Forelimb muscle (tissue), 1 donor: ENCODE measurements around the gene CFAP73. TPM values are rescaled to one million over a fixed set of nuclear protein-coding genes. Genes with fewer than 3 reads are reported as not detected.

Source experiments
- DNase-seq: peaks from one replicate; pipeline ENCODE4 v3.0.0-alpha.2; 2013; ENCODE audit warnings: low read depth
- polyA plus RNA-seq: library from polyadenylated mRNA; unstranded; fragments of 120-200 nt; gene quantifications from one replicate; pipeline ENCODE4 v1.2.1, GENCODE V29; 2013; ENCODE audit not compliant: insufficient read length

Gene CFAP73
- polyA plus RNA-seq, 1 donor, result 0.13 TPM

GRCh38 chr12:113119980-113120669, 29.4 kb upstream of the CFAP73 start:
- no peak for DNase-seq

- DNase-seq, result no peak
Observed at GRCh38 chr12:113120670-113121370, 28.7 kb upstream of the CFAP73 start.

GRCh38 chr12:113127791-113128199, 21.7 kb upstream of the CFAP73 start:
- DNase-seq, result no peak

GRCh38 chr12:113128802-113129663, 20.5 kb upstream of the CFAP73 start:
- no peak for DNase-seq

- no peak for DNase-seq
Observed at GRCh38 chr12:113129664-113130456, 19.7 kb upstream of the CFAP73 start.

GRCh38 chr12:113130457-113131135, 18.9 kb upstream of the CFAP73 start:
- no peak for DNase-seq

- DNase-seq, result no peak
Observed at GRCh38 chr12:113131556-113131955, 18.0 kb upstream of the CFAP73 start.

- DNase-seq, result no peak
Observed at GRCh38 chr12:113133036-113133435, 16.5 kb upstream of the CFAP73 start.

GRCh38 chr12:113133666-113134065, 15.9 kb upstream of the CFAP73 start:
- no peak for DNase-seq

- DNase-seq, result no peak
Observed at GRCh38 chr12:113134071-113134470, 15.5 kb upstream of the CFAP73 start.

- no peak for DNase-seq
Observed at GRCh38 chr12:113134521-113134951, 15.0 kb upstream of the CFAP73 start.

- no peak for DNase-seq
Observed at GRCh38 chr12:113135178-113136127, 14.1 kb upstream of the CFAP73 start, which contains the start of gene RASAL1. TSS of gene RASAL1 (minus strand) at chr12:113135761. CDS start at chr12:113135462, 299 bp downstream.

GRCh38 chr12:113136128-113136989, 13.2 kb upstream of the CFAP73 start:
- no peak for DNase-seq

GRCh38 chr12:113136990-113137511, 12.5 kb upstream of the CFAP73 start:
- no peak for DNase-seq

- no peak for DNase-seq
Observed at GRCh38 chr12:113137861-113138783, 11.4 kb upstream of the CFAP73 start.

- DNase-seq, result no peak
Observed at GRCh38 chr12:113138826-113139225, 10.7 kb upstream of the CFAP73 start.

GRCh38 chr12:113140706-113141105, 8.8 kb upstream of the CFAP73 start:
- DNase-seq, result no peak
